ENCODE data around the gene FAM98B. TPM values are rescaled to one million over a fixed set of nuclear protein-coding genes. Genes with fewer than 3 reads are reported as not detected.

Gene FAM98B
- total and polyA plus RNA-seq, 4 experiments from 2014 or later = 3.3 to 26.3 (median 12.6) TPM

DNA sequence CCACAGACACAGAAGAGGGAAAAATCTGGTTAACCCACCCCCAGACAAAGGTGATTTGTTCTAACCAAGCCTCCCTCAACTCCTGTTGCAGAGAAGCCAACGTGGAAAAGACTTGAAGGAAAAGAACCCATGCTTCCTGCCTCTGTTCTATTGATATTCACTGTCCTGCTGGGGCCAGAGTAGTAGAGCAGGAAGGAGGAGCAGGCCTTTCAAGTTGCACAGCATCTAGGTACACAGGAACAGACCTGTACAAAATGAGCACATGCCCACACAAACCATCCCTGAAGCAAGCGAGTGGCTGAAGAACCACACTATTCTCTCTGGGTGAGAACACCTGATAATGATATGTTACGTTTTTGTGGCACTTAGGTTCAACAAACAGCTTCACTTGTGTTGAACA, 80.8 kb downstream of the FAM98B start:
- H3K4me3 Mint-ChIP-seq = peak overlapping the region in 7 of 8 donors; percentile 33 to 80 (median 61)
- POLR2A ChIA-PET (ENCODE audit: partially characterized antibody) = interaction anchor here (0.9 to 4.4 kb wide), 10 partner anchors 9 to 165 kb away, joined by 3 to 23 read pairs (median 4); partner anchors contain the start of gene RASGRP1
- peaks cover 97% of the 10 kb centered on the region for H3K4me1 ChIP-seq (ENCODE audit: insufficient read depth, low read length)
- no peak overlapping the region for H3K4me3 ChIP-seq (ENCODE audit: low read length in 2 of 2)
- H3K36me3 ChIP-seq (ENCODE audit: insufficient read depth, low read length) = peaks cover 43% of the 10 kb centered on the region
- CTCF ChIA-PET (ENCODE audit: partially characterized antibody) = interaction anchor here (0.9 to 6.2 kb wide), 9 partner anchors 8 to 165 kb away, joined by 3 to 59 read pairs (median 5); partner anchors contain the start of gene RASGRP1
- peaks cover 83 to 99% (median 91%) of the 10 kb centered on the region in 4 donors for H3K4me1 Mint-ChIP-seq
- H3K27ac Mint-ChIP-seq = peak overlapping the region; percentile 48 to 90 (median 84)
- no peak overlapping the region for H3K27ac ChIP-seq (ENCODE audit: low read depth, low read length)
- DNase-seq = no peak
- H3K27me3 Mint-ChIP-seq = no peaks in the 10 kb centered on the region
- no peaks in the 10 kb centered on the region for H3K9me3 ChIP-seq (ENCODE audit: control insufficient read depth in 1 of 2, low read length in 2 of 2)
- intact Hi-C loops (cut with micrococcal nuclease) = no loop called here
- peaks cover 57 to 86% of the 10 kb centered on the region in 2 donors for H3K36me3 Mint-ChIP-seq
- no peaks in the 10 kb centered on the region for H3K27me3 ChIP-seq (ENCODE audit: insufficient read depth, low read length)
- H3K9me3 Mint-ChIP-seq = no peaks in the 10 kb centered on the region

DNA sequence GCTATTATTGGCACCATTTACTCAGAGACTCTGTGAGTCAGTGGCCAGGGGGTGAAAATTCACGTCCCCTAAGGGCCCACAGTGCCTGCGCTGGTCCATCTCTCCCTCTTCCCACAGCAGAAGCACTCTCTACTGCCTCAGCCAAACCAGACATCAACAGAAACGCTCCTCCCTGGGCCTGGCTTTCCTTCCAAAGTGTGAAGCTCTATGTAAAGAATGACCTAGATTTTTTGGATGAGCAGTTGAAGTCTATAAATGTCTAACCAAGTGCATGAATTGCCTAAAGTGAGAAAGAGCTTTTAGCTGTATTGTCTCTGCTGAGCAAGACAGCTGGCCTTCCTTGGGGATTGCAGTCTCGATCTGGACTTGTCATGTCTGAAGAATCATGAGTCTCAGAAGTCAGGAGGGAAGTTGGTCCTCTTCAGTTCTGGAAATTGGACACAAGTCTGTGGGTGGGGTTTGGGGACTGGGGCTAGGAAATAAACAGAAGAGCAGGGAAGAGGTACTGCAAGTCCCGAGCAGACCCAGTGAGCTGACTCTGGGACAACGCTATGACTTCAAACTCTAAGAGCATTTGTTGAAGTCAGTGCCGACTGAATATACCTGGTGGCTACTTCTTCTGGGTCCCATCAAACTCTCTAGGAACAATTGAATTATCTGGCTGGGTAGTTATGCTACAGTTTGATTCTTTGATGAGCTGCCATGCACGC, 81.7 kb downstream of the FAM98B start:
- H3K4me1 Mint-ChIP-seq = peaks cover 83 to 100% (median 92%) of the 10 kb centered on the region in 4 donors
- no peaks in the 10 kb centered on the region for H3K9me3 Mint-ChIP-seq
- Histone ChIP-seq H3K27me3 (ENCODE audit: insufficient read depth, low read length) (no peaks in the 10 kb centered on the region), H3K36me3 (ENCODE audit: insufficient read depth, low read length) (peaks cover 37% of the 10 kb centered on the region), H3K9me3 (ENCODE audit: control insufficient read depth in 1 of 2, low read length in 2 of 2) (no peaks in the 10 kb centered on the region), H3K4me1 (ENCODE audit: insufficient read depth, low read length) (peaks cover 97% of the 10 kb centered on the region), H3K4me3 (ENCODE audit: low read length in 2 of 2) (no peak overlapping the region), H3K27ac (ENCODE audit: low read depth, low read length) (no peak overlapping the region)
- peaks cover 49 to 82% of the 10 kb centered on the region in 2 donors for H3K36me3 Mint-ChIP-seq
- ChIA-PET CTCF (ENCODE audit: partially characterized antibody) (interaction anchor here (1.1 to 6.2 kb wide), 6 partner anchors 23 to 164 kb away, joined by 3 to 59 read pairs (median 21); partner anchors contain the start of gene RASGRP1), POLR2A (ENCODE audit: partially characterized antibody) (interaction anchor here (0.9 to 4.4 kb wide), 3 partner anchors 8 to 28 kb away, joined by 3 to 23 read pairs (median 4); partner anchors contain the start of gene RASGRP1)
- H3K27me3 Mint-ChIP-seq = no peaks in the 10 kb centered on the region
- DNase-seq = no peak
- intact Hi-C loops (cut with micrococcal nuclease) = no loop called here
- peak overlapping the region in 7 of 8 donors; percentile 15 to 80 (median 39) for H3K4me3 Mint-ChIP-seq
- peak overlapping the region; percentile 64 to 90 (median 84) for H3K27ac Mint-ChIP-seq

DNA sequence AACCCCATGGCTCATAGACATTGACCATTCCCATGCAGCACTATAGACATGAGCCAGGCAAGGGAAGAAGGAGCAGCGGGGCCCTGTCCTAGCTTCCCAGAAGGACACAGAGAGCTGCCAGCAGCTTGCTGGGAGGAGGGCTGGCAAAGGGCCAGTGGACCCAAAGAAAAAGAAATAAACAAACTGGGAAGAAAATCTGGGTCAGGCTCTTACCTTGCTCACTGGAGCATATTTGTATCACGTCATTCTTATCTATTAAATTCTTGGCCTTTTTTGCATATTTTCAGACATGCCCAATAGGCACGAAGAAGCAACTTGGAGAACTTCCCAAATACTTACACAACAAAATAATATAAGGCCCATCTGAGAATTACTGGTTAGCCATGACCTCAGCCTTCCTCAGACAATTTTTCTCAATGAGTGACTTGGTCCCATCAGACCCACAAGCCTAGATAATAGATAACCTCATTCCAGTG, 82.3 kb downstream of the FAM98B start:
- H3K9me3 ChIP-seq (ENCODE audit: control insufficient read depth in 1 of 2, low read length in 2 of 2) = no peaks in the 10 kb centered on the region
- ChIA-PET CTCF (ENCODE audit: partially characterized antibody) (interaction anchor here (5.5 to 6.2 kb wide), 2 partner anchors 27 to 152 kb away, joined by 51 to 59 read pairs; partner anchors contain the start of gene RASGRP1), POLR2A (ENCODE audit: partially characterized antibody) (no interaction called here)
- peak overlapping the region in 6 of 7 donors; percentile 36 to 84 (median 59) for H3K27ac Mint-ChIP-seq
- H3K4me3 ChIP-seq (ENCODE audit: low read length in 2 of 2) = no peak overlapping the region
- peaks cover 31% of the 10 kb centered on the region for H3K36me3 ChIP-seq (ENCODE audit: insufficient read depth, low read length)
- H3K4me1 ChIP-seq (ENCODE audit: insufficient read depth, low read length) = peaks cover 97% of the 10 kb centered on the region
- H3K9me3 Mint-ChIP-seq = no peaks in the 10 kb centered on the region
- H3K4me1 Mint-ChIP-seq = peaks cover 83 to 100% (median 92%) of the 10 kb centered on the region in 4 donors
- H3K27me3 Mint-ChIP-seq = no peaks in the 10 kb centered on the region
- no peaks in the 10 kb centered on the region for H3K27me3 ChIP-seq (ENCODE audit: insufficient read depth, low read length)
- DNase-seq = no peak
- no peak overlapping the region for H3K27ac ChIP-seq (ENCODE audit: low read depth, low read length)
- H3K4me3 Mint-ChIP-seq = peak overlapping the region in 4 of 8 donors; percentile 14 to 73 (median 34)
- intact Hi-C loops (cut with micrococcal nuclease) = no loop called here
- peaks cover 50 to 76% of the 10 kb centered on the region in 2 donors for H3K36me3 Mint-ChIP-seq

Other genes with a start within 250 kb of the FAM98B start
- gene SPRED1, start 201.3 kb upstream of the FAM98B start, total RNA-seq = under 1 TPM; 0.42 to 0.49 TPM
- gene SPRED1, start 201.3 kb upstream of the FAM98B start, polyA plus RNA-seq = not detected
- gene RASGRP1, start 110.7 kb downstream of the FAM98B start, total RNA-seq = 100 to 1,000 TPM; 123 to 125 TPM
- gene RASGRP1, start 110.7 kb downstream of the FAM98B start, polyA plus RNA-seq = 10 to 100 TPM; 47.8 to 85.9 TPM